Breast epithelium (tissue), 3 donors: ENCODE measurements around the gene SMTNL1.

Experiments
- CTCF ChIP-seq, 3 donors: fragments of 450-650 bp; IDR thresholded peaks; one replicate each; pipeline ENCODE4 v1.5.1; 2016 to 2017; ENCODE audit warnings: antibody characterized with exemption in 3 of 3, mild to moderate bottlenecking in 3 of 3, moderate library complexity in 3 of 3
- POLR2A ChIP-seq: fragments of 450-650 bp; IDR thresholded peaks from one replicate; pipeline ENCODE4 v1.6.1; 2016; ENCODE audit warnings: antibody characterized with exemption, mild to moderate bottlenecking, moderate library complexity
- POLR2AphosphoS5 ChIP-seq, 3 donors: sonication (generic); formaldehyde crosslinking; IDR thresholded peaks; one replicate each; pipeline ENCODE4 v1.6.1; 2017; ENCODE audit warnings: antibody characterized with exemption in 3 of 3

- TF ChIP-seq CTCF (IDR thresholded peaks at IDR 0.05) (no peak), POLR2A (no peak), POLR2AphosphoS5 (IDR thresholded peaks at IDR 0.05) (no peak)
Observed at GRCh38 chr11:57586711-57587245, 49.4 kb downstream of the SMTNL1 start.
